ENCODE data around the gene ANLN.

GRCh38 chr7:36358589-36358988 is 31.1 kb upstream of the ANLN start:
- no peak for TF ChIP-seq CTCF (IDR thresholded peaks at IDR 0.05; ENCODE audit: extremely low read depth in 1 of 2, insufficient read depth in 1 of 2, low read depth in 1 of 2, low read length in 2 of 2)
- TF ChIP-seq POLR2AphosphoS5 (IDR thresholded peaks at IDR 0.05; ENCODE audit: insufficient read depth, low read depth, low read length) = no peak
- no peak for TF ChIP-seq FOS (IDR thresholded peaks at IDR 0.05; ENCODE audit: borderline replicate concordance, insufficient read depth, low read length)
- TF ChIP-seq MYC (IDR thresholded peaks at IDR 0.05; ENCODE audit: low read depth, low read length) = no peak

Data from endothelial cell of umbilical vein (primary cell).